ENCODE measurements around the gene SERPINA9. TPM values are rescaled to one million over a fixed set of nuclear protein-coding genes. Genes with fewer than 3 reads are reported as not detected.

Gene SERPINA9
- total RNA-seq, 1 donor from 2014 or later = not detected

DNA sequence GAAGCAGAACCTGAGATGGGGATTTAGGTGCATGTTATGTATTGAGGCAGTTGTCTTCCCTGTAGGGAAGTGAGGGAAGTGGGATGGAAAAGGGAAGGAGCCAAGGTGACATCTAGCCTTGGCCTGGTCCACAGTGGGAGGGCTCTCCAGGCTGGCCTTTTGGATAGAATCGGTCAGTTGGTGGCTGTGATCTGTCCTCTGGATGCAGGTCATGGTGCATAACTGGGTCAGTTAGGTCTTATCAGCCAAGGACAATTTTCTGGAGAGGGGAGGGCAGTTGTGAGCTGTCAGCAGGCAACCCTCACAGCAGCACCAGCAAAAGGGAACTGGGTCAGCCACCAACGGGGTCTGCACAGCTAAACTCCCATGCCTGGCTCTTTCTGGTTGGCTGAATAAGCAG, 23.7 kb upstream of the SERPINA9 start:
- Mint-ChIP-seq H3K4me1 (ENCODE audit: unreplicated experiment) (no peaks in the 10 kb centered on the region), H3K27ac (ENCODE audit: unreplicated experiment) (no peak overlapping the region), H3K27me3 (ENCODE audit: unreplicated experiment) (peaks cover 6% of the 10 kb centered on the region), H3K36me3 (ENCODE audit: low read depth, unreplicated experiment) (no peaks in the 10 kb centered on the region), H3K9me3 (ENCODE audit: unreplicated experiment) (no peaks in the 10 kb centered on the region), H3K4me3 (ENCODE audit: unreplicated experiment) (no peak overlapping the region)
- no peak for DNase-seq (ENCODE audit: low spot score)
- TF ChIP-seq, protein P1, sequence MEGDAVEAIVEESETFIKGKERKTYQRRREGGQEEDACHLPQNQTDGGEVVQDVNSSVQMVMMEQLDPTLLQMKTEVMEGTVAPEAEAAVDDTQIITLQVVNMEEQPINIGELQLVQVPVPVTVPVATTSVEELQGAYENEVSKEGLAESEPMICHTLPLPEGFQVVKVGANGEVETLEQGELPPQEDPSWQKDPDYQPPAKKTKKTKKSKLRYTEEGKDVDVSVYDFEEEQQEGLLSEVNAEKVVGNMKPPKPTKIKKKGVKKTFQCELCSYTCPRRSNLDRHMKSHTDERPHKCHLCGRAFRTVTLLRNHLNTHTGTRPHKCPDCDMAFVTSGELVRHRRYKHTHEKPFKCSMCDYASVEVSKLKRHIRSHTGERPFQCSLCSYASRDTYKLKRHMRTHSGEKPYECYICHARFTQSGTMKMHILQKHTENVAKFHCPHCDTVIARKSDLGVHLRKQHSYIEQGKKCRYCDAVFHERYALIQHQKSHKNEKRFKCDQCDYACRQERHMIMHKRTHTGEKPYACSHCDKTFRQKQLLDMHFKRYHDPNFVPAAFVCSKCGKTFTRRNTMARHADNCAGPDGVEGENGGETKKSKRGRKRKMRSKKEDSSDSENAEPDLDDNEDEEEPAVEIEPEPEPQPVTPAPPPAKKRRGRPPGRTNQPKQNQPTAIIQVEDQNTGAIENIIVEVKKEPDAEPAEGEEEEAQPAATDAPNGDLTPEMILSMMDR (IDR thresholded peaks at IDR 0.05; ENCODE audit: unreplicated experiment) = no peak

DNA sequence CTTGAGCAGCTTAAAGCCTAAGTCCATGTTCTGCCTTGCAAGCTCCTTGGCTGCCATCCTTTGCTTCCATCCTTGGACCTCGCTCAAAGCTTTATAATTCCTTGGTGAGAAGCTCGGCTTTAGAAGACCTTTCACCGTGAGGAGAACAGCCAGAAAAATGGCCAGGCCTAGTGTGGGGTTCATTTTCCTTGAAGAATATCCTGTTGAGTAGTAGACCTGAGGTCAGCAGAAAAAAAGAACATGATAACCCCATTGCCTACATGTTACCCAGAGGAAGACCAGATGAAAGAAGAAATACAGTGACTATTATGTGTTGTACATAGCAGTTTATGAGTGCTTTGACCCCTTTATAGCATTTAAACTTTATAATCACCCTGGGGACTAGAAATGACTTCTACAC, 22.2 kb upstream of the SERPINA9 start:
- no peak overlapping the region for H3K4me3 Mint-ChIP-seq (ENCODE audit: unreplicated experiment)
- H3K27ac Mint-ChIP-seq (ENCODE audit: unreplicated experiment) = no peak overlapping the region
- no peaks in the 10 kb centered on the region for H3K4me1 Mint-ChIP-seq (ENCODE audit: unreplicated experiment)
- TF ChIP-seq, protein P1 (IDR thresholded peaks at IDR 0.05; ENCODE audit: unreplicated experiment) = no peak
- DNase-seq (ENCODE audit: low spot score) = no peak
- peaks cover 6% of the 10 kb centered on the region for H3K27me3 Mint-ChIP-seq (ENCODE audit: unreplicated experiment)
- no peaks in the 10 kb centered on the region for H3K36me3 Mint-ChIP-seq (ENCODE audit: low read depth, unreplicated experiment)
- H3K9me3 Mint-ChIP-seq (ENCODE audit: unreplicated experiment) = no peaks in the 10 kb centered on the region

DNA sequence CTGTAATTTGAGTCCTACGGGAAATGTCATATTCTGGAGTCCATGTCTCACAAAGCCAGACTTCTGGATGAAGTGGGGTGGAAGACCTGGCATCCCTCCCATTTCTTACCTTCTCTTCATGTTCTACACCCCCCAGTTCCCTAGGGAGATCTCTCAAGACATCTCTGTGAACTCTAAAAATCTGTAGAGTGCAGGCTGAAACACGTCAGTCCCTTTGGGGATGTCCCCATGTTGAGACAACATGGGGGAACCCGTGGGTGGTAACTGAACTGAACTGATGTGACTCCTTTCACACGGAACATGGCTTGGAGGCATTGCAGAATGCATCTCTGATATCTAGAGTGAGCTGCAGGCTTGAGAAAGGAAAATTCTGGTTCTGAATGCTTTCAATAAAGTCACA, 18.1 kb upstream of the SERPINA9 start:
- TF ChIP-seq, protein P1 (IDR thresholded peaks at IDR 0.05; ENCODE audit: unreplicated experiment) = no peak
- no peak overlapping the region for H3K27ac Mint-ChIP-seq (ENCODE audit: unreplicated experiment)
- no peak for DNase-seq (ENCODE audit: low spot score)
- no peak overlapping the region for H3K4me3 Mint-ChIP-seq (ENCODE audit: unreplicated experiment)
- H3K4me1 Mint-ChIP-seq (ENCODE audit: unreplicated experiment) = no peaks in the 10 kb centered on the region
- H3K36me3 Mint-ChIP-seq (ENCODE audit: low read depth, unreplicated experiment) = no peaks in the 10 kb centered on the region
- no peaks in the 10 kb centered on the region for H3K27me3 Mint-ChIP-seq (ENCODE audit: unreplicated experiment)
- H3K9me3 Mint-ChIP-seq (ENCODE audit: unreplicated experiment) = no peaks in the 10 kb centered on the region

DNA sequence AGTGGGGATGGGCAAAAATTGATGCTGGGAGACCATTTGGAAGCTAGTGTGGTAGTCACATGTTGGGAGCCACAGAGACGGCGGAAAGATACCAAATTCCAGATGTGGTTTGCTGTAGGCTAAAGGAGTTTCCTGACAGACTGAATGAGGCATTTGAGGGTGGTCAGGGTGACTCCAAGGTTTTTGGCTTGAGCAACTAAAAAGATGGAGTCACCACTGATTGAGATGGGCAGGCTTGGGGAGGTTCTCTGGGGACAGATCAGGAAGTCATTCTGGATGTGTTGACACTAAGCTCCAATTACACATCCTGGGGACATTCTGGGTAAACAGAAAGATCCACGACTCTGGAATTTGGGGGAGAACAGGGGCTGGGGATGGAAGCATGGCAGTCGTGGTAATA, 15.5 kb upstream of the SERPINA9 start:
- no peaks in the 10 kb centered on the region for H3K4me1 Mint-ChIP-seq (ENCODE audit: unreplicated experiment)
- no peak overlapping the region for H3K27ac Mint-ChIP-seq (ENCODE audit: unreplicated experiment)

DNA sequence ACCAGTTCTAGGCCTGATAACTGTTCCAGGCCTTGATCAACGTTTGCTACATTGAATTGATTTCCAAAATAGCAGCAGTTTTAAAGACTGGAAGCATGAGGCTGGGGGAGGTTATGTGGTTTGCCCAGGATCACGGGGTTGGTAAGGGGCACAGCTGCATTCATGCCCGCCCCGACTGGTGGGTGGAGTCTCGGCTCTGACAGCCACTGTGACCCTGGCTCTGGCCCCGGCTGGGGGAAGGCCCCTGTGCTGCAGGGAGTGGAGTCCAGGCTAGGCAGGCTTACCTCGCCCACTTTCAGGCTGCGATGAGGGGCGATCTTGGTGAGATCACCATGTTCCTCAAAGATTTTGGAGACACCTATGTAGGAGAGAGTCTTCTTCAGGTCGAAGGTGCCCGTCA, 13.3 kb upstream of the SERPINA9 start:
- no peaks in the 10 kb centered on the region for H3K4me1 Mint-ChIP-seq (ENCODE audit: unreplicated experiment)
- TF ChIP-seq, protein P1 (IDR thresholded peaks at IDR 0.05; ENCODE audit: unreplicated experiment) = no peak
- H3K27me3 Mint-ChIP-seq (ENCODE audit: unreplicated experiment) = peaks cover 2% of the 10 kb centered on the region
- H3K4me3 Mint-ChIP-seq (ENCODE audit: unreplicated experiment) = no peak overlapping the region
- no peak for DNase-seq (ENCODE audit: low spot score)
- H3K9me3 Mint-ChIP-seq (ENCODE audit: unreplicated experiment) = no peaks in the 10 kb centered on the region
- no peak overlapping the region for H3K27ac Mint-ChIP-seq (ENCODE audit: unreplicated experiment)
- no peaks in the 10 kb centered on the region for H3K36me3 Mint-ChIP-seq (ENCODE audit: low read depth, unreplicated experiment)

More for the DNA sequence above, 15.5 kb upstream of the SERPINA9 start:
- DNase-seq (ENCODE audit: low spot score) = no peak
- Mint-ChIP-seq H3K9me3 (ENCODE audit: unreplicated experiment) (no peaks in the 10 kb centered on the region), H3K4me3 (ENCODE audit: unreplicated experiment) (no peak overlapping the region), H3K27me3 (ENCODE audit: unreplicated experiment) (peaks cover 2% of the 10 kb centered on the region), H3K36me3 (ENCODE audit: low read depth, unreplicated experiment) (no peaks in the 10 kb centered on the region)
- TF ChIP-seq, protein P1 (IDR thresholded peaks at IDR 0.05; ENCODE audit: unreplicated experiment) = no peak

Measured in endothelial cell (in vitro differentiated cells).